GM12878 (cell line): ENCODE results near the gene LXN. TPM values are rescaled to one million over a fixed set of nuclear protein-coding genes. Genes with fewer than 3 reads are reported as not detected.

Source experiments
- ATAC-seq: fragments of 200-7000 bp; cut with Tn5 transposase; 3 replicates; pipeline ENCODE4 v1.9.1; 2020; ENCODE audit warnings: mild to moderate bottlenecking, moderate library complexity
- BruUV-seq: library from RNA; stranded (reverse); fragments of 400-500 nt; replicated peaks from 2 replicates; lab custom pipeline; 2021; lab: Mats Ljungman, UMichigan
- CTCF ChIA-PET: fragments of 300-600 bp; sonication (Branson Sonifier 250); formaldehyde crosslinking; extraction: SDS; loops from one replicate; lab custom pipeline; 2021; ENCODE audit warnings: inconsistent platforms; lab: Yijun Ruan, JAX
- POLR2A ChIA-PET: fragments of 350-600 bp; formaldehyde crosslinking; extraction: SDS; loops from one replicate; lab custom pipeline; 2021; ENCODE audit warnings: inconsistent platforms; lab: Charles Lee
- RAD21 ChIA-PET: fragments of 300-600 bp; sonication (Branson Sonifier 250); formaldehyde crosslinking; loops from one replicate; lab custom pipeline; 2023; ENCODE audit warnings: antibody characterized with exemption; ENCODE audit not compliant: unreplicated experiment; lab: Charles Lee
- SMC1A ChIA-PET: fragments of 300-600 bp; sonication (Branson Sonifier 250); formaldehyde crosslinking; loops from one replicate; lab custom pipeline; 2023; ENCODE audit not compliant: unreplicated experiment, uncharacterized antibody; lab: Charles Lee
- DNase-seq: peaks from one replicate; pipeline ENCODE4 v3.0.0-alpha.2; 2011; ENCODE audit warnings: low read depth, low spot score
- FAIRE-seq: peaks from 3 replicates; lab custom pipeline; 2011; peaks lifted over from hg19 to GRCh38; lab: Jason Lieb, UNC
- H2AFZ ChIP-seq: 2 replicates; pipeline ENCODE4 v1.6.0; 2011; ENCODE audit warnings: low read depth, low read length, control low read depth; ENCODE audit not compliant: control insufficient read depth
- H3K27ac ChIP-seq: 2 replicates; pipeline ENCODE4 v1.5.1; 2011; ENCODE audit warnings: control low read depth; ENCODE audit not compliant: control insufficient read depth, insufficient read depth
- H3K27me3 ChIP-seq, 2 experiments: replicated peaks in 1 of 2; 2 replicates each; pipeline versions ENCODE4 v1.6.0 to v1.6.1; 2011; ENCODE audit warnings: low read length in 1 of 2; ENCODE audit not compliant: control insufficient read depth in 2 of 2, insufficient read depth in 2 of 2
- H3K36me3 ChIP-seq, 2 experiments: 2 replicates each; pipeline ENCODE4 v1.5.1; 2011; ENCODE audit warnings: low read length in 1 of 2; ENCODE audit not compliant: control insufficient read depth in 2 of 2, insufficient read depth in 2 of 2
- H3K4me1 ChIP-seq: 2 replicates; pipeline ENCODE4 v1.6.1; 2011; ENCODE audit warnings: mild to moderate bottlenecking, low read length, moderate library complexity, mixed read lengths; ENCODE audit not compliant: control insufficient read depth, insufficient read depth
- H3K4me2 ChIP-seq: 2 replicates; pipeline ENCODE4 v1.6.0; 2011; ENCODE audit warnings: control low read depth; ENCODE audit not compliant: control insufficient read depth, insufficient read depth
- H3K4me3 ChIP-seq: fragments of 200-600 bp; sonication (generic); 2 replicates; pipeline ENCODE4 v1.5.1; 2016
- H3K79me2 ChIP-seq: 2 replicates; pipeline ENCODE4 v1.6.0; 2011; ENCODE audit warnings: low read length; ENCODE audit not compliant: control insufficient read depth, insufficient read depth
- H3K9ac ChIP-seq: 2 replicates; pipeline ENCODE4 v1.8.0; 2011; ENCODE audit warnings: low read length, control low read depth, mixed read lengths; ENCODE audit not compliant: control insufficient read depth, insufficient read depth
- H3K9me3 ChIP-seq: replicated peaks from 3 replicates; pipeline ENCODE4 v1.5.1; 2011; ENCODE audit warnings: mild to moderate bottlenecking, low read length; ENCODE audit not compliant: control insufficient read depth, insufficient read depth
- H4K20me1 ChIP-seq: 2 replicates; pipeline ENCODE4 v1.6.0; 2011; ENCODE audit not compliant: control insufficient read depth, insufficient read depth
- BACH1 ChIP-seq: fragments of 450-650 bp; IDR thresholded peaks from 2 replicates; pipeline ENCODE4 v1.6.1; 2017; ENCODE audit warnings: mild to moderate bottlenecking, borderline replicate concordance
- BMI1 ChIP-seq: fragments of 450-650 bp; IDR thresholded peaks from 2 replicates; pipeline ENCODE4 v1.6.1; 2016; ENCODE audit warnings: mild to moderate bottlenecking, moderate library complexity, borderline replicate concordance
- CREM ChIP-seq: IDR thresholded peaks from 2 replicates; pipeline ENCODE4 v1.6.1; 2014; ENCODE audit warnings: antibody characterized with exemption, low read depth
- EGR1 ChIP-seq, 2 experiments: IDR thresholded peaks; 1 replicate in 1 of 2; 2 replicates in 1 of 2; pipeline ENCODE4 v1.6.1; 2011 to 2012; ENCODE audit warnings: low read depth in 2 of 2, low read length in 2 of 2, borderline replicate concordance in 1 of 2, mild to moderate bottlenecking in 1 of 2, moderate library complexity in 1 of 2
- EZH2 ChIP-seq: IDR thresholded peaks from 2 replicates; pipeline ENCODE4 v1.6.1; 2012; ENCODE audit warnings: low read depth, mild to moderate bottlenecking, control low read depth, inconsistent platforms, low read length, borderline replicate concordance; ENCODE audit not compliant: control insufficient read depth
- FOS ChIP-seq: IDR thresholded peaks from 3 replicates; pipeline ENCODE4 v1.6.1; 2011; ENCODE audit warnings: borderline replicate concordance; ENCODE audit not compliant: insufficient read length; ENCODE audit errors: extremely low read depth
- KLF5 ChIP-seq: fragments of 450-650 bp; IDR thresholded peaks from 2 replicates; pipeline ENCODE4 v1.6.1; 2014; ENCODE audit warnings: mild to moderate bottlenecking; ENCODE audit not compliant: partially characterized antibody
- MTA3 ChIP-seq: IDR thresholded peaks from 2 replicates; pipeline ENCODE4 v1.6.1; 2012; ENCODE audit warnings: low read length, inconsistent platforms, borderline replicate concordance
- NR2C2 ChIP-seq: IDR thresholded peaks from 2 replicates; pipeline ENCODE4 v1.6.1; 2011; ENCODE audit warnings: borderline replicate concordance, low read depth; ENCODE audit not compliant: control insufficient read depth, insufficient read length
- SIN3A ChIP-seq: IDR thresholded peaks from 2 replicates; pipeline ENCODE4 v1.6.1; 2012; ENCODE audit warnings: low read depth, low read length, improper control_type of control experiment
- WGBS: methylation state at CpG from one replicate; pipeline ENCODE4 v1.1.6; 2016; ENCODE audit warnings: low lambda C conversion rate; ENCODE audit not compliant: insufficient replicate concordance, insufficient coverage; ENCODE audit errors: missing lambda C conversion rate; 5-methylcytosine and 5-hydroxymethylcytosine counted together
- in situ Hi-C: fragments of 300-500 bp; cut with MboI; formaldehyde crosslinking; loops from 9 replicates; pipeline ENCODE4 v1.14.3; 2018; ENCODE audit warnings: mixed read lengths
- intact Hi-C: fragments of 100-400 bp; cut with micrococcal nuclease; formaldehyde crosslinking; loops from one replicate; pipeline ENCODE4 v1.14.2; 2022; ENCODE audit not compliant: unreplicated experiment
- polyA plus RNA-seq, 11 experiments: library from polyadenylated mRNA; depleted of rRNA in 4 of 11; unstranded in 6 of 11; stranded (reverse) in 5 of 11; fragments of >200 nt; fragmentation: Nextera tagmentation in 4 of 11; fragmentation: Illumina TruSeq in 1 of 11; extraction: Ambion mirVana in 4 of 11; extraction: Trizol in 1 of 11; gene quantifications; 1 replicate in 1 of 11; 2 replicates in 10 of 11; pipeline versions ENCODE4 v1.2.1 to v1.2.3, GENCODE V29; 2011 to 2016; ENCODE audit warnings: inconsistent platforms in 2 of 11, missing spikeins in 2 of 11, low read depth in 1 of 11
- total RNA-seq, 4 experiments: library from RNA; depleted of rRNA in 3 of 4; stranded (reverse); fragments of >200 nt in 3 of 4; fragmentation: Illumina TruSeq in 1 of 4; extraction: Trizol in 1 of 4; gene quantifications; 2 replicates each; pipeline versions ENCODE4 v1.2.1 to v1.2.3, GENCODE V29; 2013 to 2021

Gene LXN
- total and polyA plus RNA-seq, 10 of the 15 experiments (the other 5 are each of a cell fraction or from before 2014, with no cell fraction given), result 10.7 to 45.0 (median 20.4) TPM

DNA sequence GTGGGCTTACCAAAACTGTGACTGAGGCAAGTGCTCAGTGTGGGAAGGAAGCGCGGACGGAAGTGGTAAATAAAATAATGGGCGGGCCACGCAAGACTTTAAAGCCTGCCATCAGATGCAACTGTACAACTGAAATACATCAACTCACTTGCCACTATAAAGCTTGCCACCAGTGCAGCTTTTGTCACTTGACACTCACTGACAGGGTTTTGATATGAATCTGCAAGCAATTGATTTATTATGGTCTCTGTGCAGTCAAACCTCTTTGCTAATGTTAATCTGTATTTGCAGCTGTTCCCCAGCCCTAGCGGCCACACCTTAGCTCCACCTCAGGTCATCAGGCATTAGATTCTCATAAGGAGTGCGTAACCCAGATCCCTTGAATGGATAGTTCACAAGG is 30.4 kb downstream of the LXN start:
- Histone ChIP-seq H4K20me1 (no peaks in the 10 kb centered on the region), H3K4me3 (no peak overlapping the region), H3K27me3 (no peaks in the 10 kb centered on the region), H2AFZ (no peak overlapping the region), H3K9me3 (no peaks in the 10 kb centered on the region), H3K9ac (no peak overlapping the region), H3K4me1 (no peaks in the 10 kb centered on the region), H3K4me2 (no peak overlapping the region), H3K79me2 (peaks cover 20% of the 10 kb centered on the region), H3K27ac (no peak overlapping the region), H3K36me3 (no peaks in the 10 kb centered on the region)
- 77% methylated on average over 7 of the region's 7 CpGs for WGBS
- no TSS peak for BruUV-seq
- TF ChIP-seq BMI1 (no peak), EZH2 (no peak), MTA3 (no peak), BACH1 (no peak), NR2C2 (no peak), FOS (no peak), SIN3A (no peak), EGR1 (IDR thresholded peaks at IDR 0.05; ENCODE audit: borderline replicate concordance in 1 of 2, low read depth in 2 of 2, low read length in 2 of 2) (no peak), KLF5 (no peak), CREM (no peak)
- in situ Hi-C loops (no loop called here), intact Hi-C loops (loop anchor here (10.0 kb wide), 1 partner anchor 527 kb away; the partner anchor contains the start of gene RSRC1)
- no peak for FAIRE-seq
- SMC1A ChIA-PET, result interaction anchor here (1.1 to 1.4 kb wide), 2 partner anchors 23 to 30 kb away, joined by 3 read pairs; partner anchors contain the start of gene LXN
- RAD21 ChIA-PET, result no interaction called here
- CTCF ChIA-PET, result interaction anchor here (0.6 to 1.8 kb wide), 4 partner anchors 11 to 102 kb away, joined by 3 to 9 read pairs (median 4); no protein-coding TSS in a partner anchor
- no peak for DNase-seq
- POLR2A ChIA-PET, result no interaction called here
- ATAC-seq, result no peak
